Measurements from ENCODE around the gene WDTC1.
"Not testable (repeated sequence)": the region's sequence is repeated elsewhere in the genome, so short reads cannot be mapped to it uniquely, and the experiment has no call there.

Gene WDTC1

GRCh38 chr1:27255136-27255535, 20.7 kb downstream of the WDTC1 start:
- no peak for DNase-seq

GRCh38 chr1:27257155-27257554, 22.7 kb downstream of the WDTC1 start:
- DNase-seq: no peak

- DNase-seq: no peak
Observed at GRCh38 chr1:27258598-27258997, 24.2 kb downstream of the WDTC1 start.

- no peak for DNase-seq
Observed at GRCh38 chr1:27267153-27267552, 32.7 kb downstream of the WDTC1 start.

- DNase-seq: no peak
Observed at GRCh38 chr1:27269276-27269675, 34.8 kb downstream of the WDTC1 start.

GRCh38 chr1:27274204-27274603, 39.8 kb downstream of the WDTC1 start:
- DNase-seq: no peak

- no peak for DNase-seq
Observed at GRCh38 chr1:27275696-27276095, 41.3 kb downstream of the WDTC1 start.

- DNase-seq: peak in 10 of 14 donors; percentile 14 to 65 (median 36)
Observed at GRCh38 chr1:27284425-27285273, 50.2 kb downstream of the WDTC1 start.

GRCh38 chr1:27285274-27285660, 50.8 kb downstream of the WDTC1 start:
- no peak for DNase-seq

GRCh38 chr1:27285821-27286220, 51.4 kb downstream of the WDTC1 start:
- not testable (repeated sequence) for DNase-seq

GRCh38 chr1:27289125-27289524, 54.7 kb downstream of the WDTC1 start:
- not testable (repeated sequence) for DNase-seq

GRCh38 chr1:27290581-27290980, 56.1 kb downstream of the WDTC1 start:
- no peak for DNase-seq

GRCh38 chr1:27292106-27292505, 57.7 kb downstream of the WDTC1 start:
- no peak for DNase-seq

GRCh38 chr1:27293915-27294314, 59.5 kb downstream of the WDTC1 start:
- DNase-seq: no peak

- peak in 11 of 14 donors; percentile 6 to 69 (median 39) for DNase-seq
Observed at GRCh38 chr1:27296773-27297291, 62.4 kb downstream of the WDTC1 start.

GRCh38 chr1:27297903-27298302, 63.5 kb downstream of the WDTC1 start:
- peak in 2 of 14 donors; percentile 3 to 6 for DNase-seq

GRCh38 chr1:27298632-27299384, 64.4 kb downstream of the WDTC1 start:
- peak in 5 of 14 donors; percentile 8 to 43 (median 12) for DNase-seq

GRCh38 chr1:27299385-27300271, 65.2 kb downstream of the WDTC1 start:
- peak in 11 of 14 donors; percentile 37 to 97 (median 68) for DNase-seq

GRCh38 chr1:27300341-27301051, 66.1 kb downstream of the WDTC1 start:
- peak; percentile 27 to 93 (median 80) for DNase-seq

- no peak for DNase-seq
Observed at GRCh38 chr1:27301052-27301422, 66.6 kb downstream of the WDTC1 start.

GRCh38 chr1:27301582-27302199, 67.3 kb downstream of the WDTC1 start:
- peak in 1 of 14 donors; percentile 39 for DNase-seq
